Measurements from ENCODE around the gene RBM23.
"Not testable (repeated sequence)": the region's sequence is repeated elsewhere in the genome, so short reads cannot be mapped to it uniquely, and the experiment has no call there.

The RBM23 gene

DNA sequence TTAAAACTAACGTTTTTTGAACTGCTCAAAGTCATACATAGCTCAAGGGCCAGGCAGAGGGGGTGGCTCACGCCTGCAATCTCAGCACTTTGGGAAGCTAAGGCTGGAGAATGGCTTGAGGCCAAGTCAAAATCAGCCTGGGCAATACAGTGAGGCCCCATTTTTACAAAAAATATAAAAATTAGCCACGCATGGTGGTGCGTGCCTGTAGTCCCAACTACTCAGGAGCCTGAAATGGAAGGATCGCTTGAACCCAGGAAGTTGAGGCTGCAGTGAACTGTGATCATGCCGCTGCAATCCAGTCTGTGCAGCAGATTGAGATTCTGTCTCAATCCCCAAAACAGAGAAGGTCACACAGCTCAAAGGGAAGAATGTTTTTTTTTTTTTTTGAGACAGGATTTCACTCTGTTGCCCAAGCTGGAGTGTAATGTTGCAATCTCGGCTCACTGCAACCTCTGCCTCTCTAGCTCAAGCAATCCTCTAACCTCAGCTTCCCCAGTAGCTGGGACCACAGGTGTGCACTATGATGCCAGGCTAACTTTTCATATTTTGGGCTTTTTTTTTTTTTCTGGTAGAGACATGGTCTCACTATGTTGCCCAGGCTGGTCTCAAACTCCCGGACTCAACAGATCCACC is 2.9 kb downstream of the RBM23 start:
- no peak for DNase-seq

DNA sequence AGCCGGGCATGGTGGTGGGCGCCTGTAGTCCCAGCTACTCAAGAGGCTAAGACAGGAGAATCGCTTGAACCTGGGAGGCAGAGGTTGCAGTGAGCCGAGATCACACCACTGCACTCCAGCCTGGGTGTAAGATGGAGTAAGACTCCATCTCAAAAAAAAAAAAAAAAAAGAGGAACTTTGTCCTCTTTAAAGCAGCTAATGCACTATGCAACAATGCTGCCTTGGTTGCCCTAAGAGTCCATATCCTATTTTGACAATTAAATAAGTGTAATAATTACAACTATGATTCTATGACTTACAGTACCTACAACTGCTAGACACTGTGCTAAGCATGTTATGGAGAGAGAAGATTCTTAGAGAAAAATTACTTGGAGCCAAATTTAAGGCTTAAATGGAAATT is 4.1 kb downstream of the RBM23 start:
- not testable (repeated sequence) for DNase-seq

DNA sequence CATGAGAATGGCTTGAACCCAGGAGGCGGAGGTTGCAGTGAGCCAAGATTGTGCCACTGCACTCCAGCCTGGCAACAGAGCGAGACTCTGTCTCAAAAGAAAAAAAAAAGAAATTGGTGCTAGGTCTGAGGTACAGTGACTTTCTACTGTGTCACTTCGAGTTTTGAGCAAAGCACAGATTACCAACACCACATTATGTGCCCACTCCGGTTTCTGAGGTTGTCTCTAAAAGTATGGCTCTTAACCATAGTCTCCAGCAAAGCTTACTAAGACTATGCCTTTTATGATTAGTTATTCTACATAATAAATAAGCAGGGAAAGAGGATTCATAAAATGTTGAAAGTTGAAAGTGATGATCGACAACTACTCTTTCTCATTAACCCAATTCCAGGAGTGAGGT is 8.0 kb downstream of the RBM23 start:
- DNase-seq: no peak

DNA sequence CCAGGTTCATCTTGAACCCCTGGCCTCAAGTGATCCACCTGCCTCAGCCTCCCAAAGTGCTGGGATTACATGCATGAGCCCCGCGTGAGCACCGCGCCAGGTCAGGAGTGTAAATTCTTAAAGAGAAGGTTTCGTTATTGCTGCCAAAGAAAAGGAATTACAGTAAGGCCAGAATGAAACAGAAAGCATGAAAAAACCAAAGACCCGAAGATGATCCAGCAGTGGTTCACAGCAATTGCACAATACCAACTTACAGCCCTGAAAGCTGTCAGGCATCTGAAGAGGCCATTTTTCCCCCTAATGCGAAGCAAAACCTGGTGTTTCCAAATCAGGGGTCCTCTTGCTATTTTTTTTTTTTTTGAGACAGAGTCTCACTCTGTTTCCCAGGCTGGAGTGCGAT is 10.3 kb downstream of the RBM23 start:
- no peak for DNase-seq

DNA sequence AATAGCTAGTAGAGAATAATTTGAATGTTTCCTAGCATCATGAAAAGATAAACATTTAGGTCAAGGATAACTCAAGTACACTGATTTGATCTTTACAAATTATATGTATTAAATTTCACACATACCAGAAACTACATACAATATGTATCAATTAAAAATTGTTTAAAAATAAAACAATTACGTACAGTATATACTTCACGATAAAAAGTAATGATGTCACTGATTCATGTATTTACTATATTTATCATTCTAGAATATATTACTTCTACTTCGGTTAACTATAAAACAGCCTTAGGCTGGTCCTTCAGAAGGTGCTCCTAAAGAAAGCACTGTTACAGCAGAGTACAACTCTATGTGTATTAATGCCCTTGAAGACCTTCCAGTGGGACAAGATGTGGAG is 11.5 kb downstream of the RBM23 start:
- no peak for DNase-seq

DNA sequence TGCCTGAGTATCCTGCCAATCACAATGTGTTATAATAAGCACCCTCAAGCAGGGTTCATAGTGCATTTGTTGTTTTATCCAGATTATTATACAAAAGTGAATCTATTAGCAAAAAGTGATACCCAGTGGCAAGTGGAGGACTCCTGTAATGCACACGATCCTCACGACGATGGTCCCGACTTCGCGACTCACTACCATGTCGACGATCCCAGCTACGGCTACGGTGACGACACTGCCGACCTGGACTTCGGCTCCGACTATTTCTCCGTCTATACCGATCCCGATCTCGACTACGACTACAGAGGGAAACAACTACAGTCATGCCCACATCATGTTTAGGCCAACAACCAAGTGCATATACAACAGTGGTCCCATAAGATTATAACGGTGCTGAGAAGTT is 12.9 kb downstream of the RBM23 start:
- DNase-seq: no peak

DNA sequence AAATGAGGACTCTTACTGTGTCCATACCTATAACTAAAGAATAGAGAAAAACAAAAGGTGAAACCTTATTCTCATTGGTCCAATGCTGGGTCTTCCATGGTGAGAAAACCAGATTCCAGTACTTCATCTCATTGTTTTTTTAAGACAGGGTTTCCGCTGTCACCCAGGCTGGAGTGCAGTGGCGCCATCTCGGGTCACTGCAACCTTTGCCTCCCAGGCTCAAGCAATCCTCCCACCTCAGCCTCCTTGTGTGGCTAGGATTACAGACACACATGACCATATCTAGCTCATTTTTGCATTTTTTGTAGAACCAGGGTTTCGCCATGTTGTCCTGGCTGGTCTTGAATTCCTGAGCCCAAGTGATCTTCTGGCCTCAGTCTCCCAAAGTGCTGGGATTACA is 13.3 kb downstream of the RBM23 start:
- no peak for DNase-seq

DNA sequence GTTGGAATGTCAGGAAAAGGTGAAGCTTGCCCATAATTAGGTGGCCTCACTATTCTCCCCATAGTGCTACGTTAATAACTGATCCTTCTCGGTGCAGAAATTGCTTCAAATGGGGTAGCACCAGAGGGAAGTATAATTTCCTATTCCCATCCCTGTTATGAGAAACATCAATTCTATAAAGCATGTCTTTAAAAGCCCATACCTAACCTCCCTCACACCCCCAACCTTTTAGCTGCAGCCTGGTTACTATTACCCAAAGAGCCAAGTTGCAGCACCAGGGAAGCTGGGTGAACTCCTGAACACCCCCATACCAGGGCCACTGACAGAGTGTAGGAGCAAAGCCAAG is 15.2 kb downstream of the RBM23 start:
- DNase-seq: no peak

DNA sequence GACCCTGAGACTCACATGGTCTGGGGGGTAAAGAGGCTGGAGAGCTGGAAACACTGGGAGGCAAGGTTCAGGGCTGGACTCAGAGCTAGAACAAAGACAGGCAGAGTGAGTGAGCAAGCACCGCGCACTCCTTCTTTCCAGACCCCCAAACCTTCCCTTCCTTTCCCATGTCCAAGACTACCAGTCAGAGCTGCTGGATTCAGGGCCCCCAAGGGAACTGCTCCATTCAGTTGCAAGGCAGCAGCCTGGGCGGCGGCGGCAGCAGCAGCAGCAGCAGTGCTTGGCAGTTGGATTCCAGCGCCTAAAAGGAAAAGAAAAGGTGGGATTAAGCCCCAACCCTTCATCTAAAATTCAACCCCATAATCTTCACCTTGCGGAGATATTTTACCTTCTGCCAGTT is 17.1 kb downstream of the RBM23 start:
- no peak for DNase-seq

DNA sequence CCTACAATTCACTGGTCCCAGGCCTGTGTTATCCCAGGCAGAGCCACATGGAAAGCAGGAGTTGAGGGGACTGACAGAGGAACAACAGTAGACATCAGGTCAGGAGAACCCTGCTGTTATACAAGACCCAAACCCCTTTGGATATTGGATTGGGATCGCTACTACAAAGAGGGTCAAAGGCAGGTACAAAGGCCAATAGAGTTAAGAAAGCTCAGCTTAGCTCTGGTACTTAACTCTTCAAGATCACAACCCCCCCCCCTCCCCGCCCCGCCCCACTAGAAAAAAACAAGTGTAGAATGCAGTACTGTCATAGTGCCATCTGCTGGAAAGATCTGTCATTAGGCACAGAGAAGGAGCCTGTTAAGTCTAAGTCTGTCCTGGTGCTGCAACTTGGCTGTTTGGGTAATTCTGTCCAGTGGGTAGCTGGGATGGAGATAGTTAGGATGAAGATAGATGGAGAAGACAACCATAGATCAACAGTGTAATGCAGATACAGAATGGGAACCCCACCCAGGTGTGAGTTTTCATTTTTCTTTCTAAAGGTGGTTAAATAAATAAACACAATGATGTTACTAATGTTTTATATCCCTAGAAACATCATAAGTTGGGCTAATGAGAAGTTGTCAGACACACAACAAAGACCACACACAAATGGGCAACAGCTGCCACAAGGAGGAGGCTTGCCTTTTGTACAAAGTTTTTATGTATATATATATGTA is 18.7 kb downstream of the RBM23 start:
- DNase-seq: peak; percentile 36

DNA sequence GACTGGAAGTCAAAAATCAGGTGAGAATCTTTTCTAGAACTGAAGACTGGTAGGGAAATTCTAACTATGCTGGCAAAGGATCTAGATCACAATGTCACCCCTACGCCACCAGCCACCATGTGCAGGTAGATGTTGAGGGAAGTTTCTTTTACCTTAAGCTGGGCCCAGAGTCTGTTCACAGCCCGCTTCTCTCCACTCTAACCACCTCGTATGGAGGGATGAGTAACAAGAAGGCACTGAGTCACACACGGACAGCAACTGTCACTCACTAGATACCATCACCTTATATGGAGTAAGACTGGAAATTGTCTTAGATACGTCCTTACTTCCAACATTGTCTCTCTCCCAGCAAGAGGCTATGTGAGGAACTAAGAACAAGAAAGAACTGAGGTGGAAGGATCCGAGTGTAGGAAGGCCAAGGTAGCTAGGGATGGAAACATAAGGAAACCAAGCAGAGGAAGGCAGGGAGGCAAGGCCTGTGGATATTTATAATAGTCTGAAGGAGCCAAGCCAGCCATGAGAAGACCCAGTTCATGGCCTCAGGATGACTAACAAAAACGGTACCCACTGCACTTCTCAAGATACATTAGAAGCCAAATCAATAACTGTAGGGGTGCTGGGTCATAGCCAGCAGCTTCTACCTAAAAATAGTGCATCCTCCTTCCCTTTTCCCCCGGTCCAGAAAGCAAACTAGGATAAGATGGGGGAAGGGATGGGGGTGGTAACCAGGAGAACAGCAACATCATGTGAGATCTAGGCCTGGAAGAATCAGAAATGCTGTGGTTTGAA is 20.5 kb downstream of the RBM23 start:
- no peak for DNase-seq

DNA sequence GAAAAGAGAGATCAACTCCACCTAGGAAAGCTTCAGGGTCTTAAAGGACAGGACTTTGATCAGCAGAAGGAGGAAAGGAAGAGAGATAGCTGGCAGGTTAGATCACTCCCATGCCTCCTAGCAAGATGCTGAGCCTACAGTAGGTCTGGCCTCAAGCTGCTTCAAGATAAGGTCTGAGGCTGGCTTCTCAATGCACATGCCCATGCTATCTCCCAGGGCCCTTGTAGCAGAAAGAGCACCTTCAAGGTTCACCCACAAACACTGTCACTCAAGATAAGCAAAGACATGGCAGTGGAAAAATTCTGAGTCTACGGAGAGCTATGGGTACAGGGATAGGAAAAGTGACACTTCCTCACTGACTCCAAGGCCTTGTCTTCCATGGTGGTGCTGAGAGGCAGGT is 21.6 kb downstream of the RBM23 start:
- no peak for DNase-seq

DNA sequence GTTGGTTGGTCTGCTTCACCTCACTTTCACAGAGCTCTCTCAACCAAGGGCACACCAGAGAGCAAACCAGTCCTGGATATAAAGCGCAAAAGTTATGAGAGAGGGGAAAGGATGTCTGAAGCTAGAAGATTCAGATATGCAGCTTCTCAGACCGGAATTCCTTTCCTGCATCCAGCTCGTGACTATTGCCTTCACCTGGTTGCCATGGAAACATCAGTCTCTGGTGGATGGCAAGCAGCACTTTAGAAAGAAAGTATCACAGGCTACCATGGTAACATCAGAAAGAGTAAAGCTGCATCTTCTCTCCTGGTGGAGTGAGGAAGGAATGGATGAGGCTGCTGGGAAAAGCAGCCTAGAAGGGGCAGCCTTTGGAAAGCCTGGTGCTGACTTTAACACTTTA is 22.2 kb downstream of the RBM23 start:
- DNase-seq: no peak

DNA sequence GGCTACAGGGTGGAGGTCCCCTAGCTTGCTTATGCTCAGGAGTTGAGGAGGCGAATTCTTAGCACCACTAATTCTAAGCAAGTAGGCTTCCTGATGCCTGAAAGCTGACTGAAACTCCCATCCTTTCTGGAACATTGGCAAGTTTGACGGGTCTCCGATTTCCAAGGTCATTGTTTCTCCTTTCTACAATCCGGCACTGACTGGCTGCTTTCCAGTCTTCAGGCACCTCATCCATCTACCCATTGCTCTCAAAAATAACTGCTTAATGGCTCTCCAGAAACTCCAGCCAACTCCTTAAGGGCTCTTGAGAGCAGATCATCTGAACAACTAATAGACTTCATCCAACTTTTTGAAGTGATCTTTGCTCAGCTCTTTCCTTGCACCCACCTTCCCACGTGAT is 22.6 kb downstream of the RBM23 start:
- DNase-seq: no peak

DNA sequence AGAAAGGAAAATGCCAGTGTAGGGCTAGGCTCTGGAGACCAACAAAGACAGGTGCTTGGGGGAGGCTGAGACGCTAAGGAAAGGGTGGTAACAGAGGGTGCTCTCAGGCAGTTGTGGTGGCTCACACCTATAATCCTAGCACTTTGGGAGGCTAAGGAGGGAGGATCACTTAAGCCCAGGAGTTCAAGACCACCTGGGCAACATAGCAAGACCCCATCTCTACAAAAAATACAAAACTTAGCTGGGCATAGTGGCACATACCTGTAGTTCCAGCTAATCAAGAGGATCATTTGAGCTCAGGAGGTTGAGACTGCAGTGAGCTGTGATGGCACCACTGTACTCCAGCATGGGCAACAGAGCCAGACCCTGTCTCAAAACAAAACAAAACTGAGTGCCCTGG is 23.5 kb downstream of the RBM23 start:
- no peak for DNase-seq

DNA sequence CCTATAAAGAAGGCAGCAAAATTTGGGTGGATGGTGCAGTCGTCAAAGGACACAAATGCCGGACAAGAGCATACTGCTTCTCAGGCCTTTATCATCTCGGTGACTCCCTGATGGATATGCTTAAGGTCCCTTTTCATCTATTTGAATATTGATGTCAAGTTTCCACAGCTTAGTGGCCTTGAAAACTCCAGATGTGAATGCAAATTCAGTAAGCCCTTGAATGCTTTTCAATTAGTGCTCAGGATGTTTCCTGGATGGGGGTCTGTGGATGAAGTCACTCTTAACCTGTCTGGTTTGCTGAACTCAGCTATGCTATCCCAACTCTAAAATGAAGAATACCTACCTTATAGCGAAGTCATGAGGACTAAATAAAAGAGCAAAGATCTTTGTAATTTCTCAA is 25.2 kb downstream of the RBM23 start:
- no peak for DNase-seq

DNA sequence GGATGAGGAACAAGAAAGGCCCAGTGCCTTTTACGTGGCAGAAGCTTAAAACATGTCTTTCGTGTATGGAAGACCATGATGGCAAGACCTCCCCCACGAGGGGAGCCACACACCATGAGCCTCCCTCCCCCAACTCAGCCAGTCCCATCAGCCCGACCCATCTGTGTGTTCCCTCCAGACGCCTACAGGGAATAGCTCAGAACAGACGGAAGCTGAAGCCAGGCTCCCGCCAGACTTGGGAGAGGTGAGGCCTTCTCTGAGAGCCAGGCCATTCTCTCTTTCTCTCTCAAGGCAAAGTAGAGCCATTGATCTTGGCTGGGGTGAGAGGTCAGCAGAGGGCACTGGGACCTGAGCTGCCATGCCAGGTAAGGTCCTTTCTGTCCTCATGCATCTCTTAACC is 26.5 kb downstream of the RBM23 start:
- DNase-seq: no peak

DNA sequence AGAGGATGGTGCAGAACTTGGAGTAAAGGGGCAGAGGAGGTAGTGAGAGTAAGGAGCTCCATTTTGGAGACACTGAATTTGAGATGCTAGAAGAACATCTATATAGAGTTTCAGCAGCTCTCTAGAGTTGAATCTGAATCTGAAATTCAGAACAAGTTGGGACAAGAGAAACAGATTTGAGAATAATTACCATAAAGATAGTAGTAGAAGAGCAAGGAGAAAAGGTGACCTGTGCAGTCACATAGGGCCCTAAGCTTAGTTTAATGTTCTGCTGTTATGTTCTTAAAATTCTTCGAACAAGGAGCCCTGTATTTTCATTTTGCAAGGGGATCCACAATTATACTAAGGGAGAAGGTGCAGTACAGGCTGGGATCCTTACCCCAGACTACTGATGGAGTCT is 28.5 kb downstream of the RBM23 start:
- no peak for DNase-seq

DNA sequence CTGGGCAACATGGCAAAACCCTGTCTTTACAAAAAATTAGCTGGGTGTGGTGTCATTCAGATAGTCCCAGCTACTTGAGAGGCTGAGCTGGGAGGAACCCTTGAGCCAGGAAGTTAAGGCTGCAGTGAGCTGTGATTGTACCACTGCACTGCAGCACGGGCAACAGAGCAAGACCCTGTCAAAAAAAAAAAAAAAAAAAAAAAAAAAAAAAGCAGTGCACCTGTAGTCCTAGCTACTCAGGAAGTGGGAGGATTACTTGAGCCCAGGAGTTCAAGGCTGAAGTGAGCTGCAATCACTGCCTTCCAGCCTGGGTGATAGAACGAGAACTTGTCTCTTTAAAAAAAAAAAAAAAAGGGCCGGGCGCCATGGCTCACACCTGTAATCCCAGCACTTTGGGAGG is 30.3 kb downstream of the RBM23 start:
- no peak for DNase-seq

DNA sequence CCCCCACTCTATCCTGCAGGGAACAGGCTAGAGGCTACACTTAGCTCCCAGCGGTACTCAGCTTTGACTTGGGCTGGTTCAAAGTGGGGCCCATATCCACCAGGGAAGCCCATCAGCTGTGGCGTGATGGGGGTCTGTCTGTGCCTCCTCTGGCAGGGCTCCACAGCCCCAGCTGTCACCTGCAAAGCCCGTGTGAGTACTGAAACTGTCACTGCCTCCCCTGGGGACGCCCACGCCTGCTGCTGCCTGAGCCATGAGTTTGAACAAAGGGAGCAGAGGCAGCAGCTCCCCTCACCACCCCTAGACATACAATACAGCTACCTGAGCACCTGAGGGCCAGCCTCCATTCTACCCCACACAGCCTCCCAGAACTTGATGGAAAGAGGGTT is 31.0 kb downstream of the RBM23 start:
- no peak for DNase-seq

DNA sequence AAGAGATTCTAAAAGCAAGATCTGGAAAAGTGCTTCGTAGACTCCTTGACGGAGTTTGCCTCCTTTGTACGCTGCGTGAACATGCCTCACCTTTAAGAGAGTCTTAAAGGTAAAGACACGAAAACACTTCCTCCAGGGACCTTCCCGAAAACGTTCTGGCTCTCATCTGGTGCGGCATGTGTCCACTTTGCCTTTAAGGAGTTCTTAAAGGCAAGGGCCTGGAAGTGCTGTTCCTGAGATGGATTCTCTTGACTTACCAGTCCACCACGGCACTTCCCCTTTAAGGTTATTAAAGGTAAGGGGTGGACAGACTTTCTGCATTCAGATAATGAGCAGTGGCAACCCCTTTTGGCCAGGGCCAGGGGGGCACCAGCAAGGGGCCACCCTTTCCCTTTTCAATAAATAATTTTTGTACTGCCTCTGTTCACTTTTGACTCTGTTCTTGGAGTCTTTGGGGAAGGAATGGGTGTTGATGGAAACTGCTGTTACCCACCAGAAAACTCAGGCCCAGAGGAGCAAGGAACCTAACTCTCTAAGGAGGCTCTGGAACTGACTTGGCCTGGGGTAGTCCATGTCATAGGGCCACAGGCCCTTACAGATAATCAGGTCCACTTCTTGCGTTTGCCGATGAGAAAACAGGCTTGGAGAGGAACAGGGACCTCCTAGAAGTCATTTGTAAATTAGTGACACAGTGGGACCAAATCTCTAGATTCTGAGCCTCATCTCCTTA is 31.5 kb downstream of the RBM23 start:
- peak; percentile 6 for DNase-seq

DNA sequence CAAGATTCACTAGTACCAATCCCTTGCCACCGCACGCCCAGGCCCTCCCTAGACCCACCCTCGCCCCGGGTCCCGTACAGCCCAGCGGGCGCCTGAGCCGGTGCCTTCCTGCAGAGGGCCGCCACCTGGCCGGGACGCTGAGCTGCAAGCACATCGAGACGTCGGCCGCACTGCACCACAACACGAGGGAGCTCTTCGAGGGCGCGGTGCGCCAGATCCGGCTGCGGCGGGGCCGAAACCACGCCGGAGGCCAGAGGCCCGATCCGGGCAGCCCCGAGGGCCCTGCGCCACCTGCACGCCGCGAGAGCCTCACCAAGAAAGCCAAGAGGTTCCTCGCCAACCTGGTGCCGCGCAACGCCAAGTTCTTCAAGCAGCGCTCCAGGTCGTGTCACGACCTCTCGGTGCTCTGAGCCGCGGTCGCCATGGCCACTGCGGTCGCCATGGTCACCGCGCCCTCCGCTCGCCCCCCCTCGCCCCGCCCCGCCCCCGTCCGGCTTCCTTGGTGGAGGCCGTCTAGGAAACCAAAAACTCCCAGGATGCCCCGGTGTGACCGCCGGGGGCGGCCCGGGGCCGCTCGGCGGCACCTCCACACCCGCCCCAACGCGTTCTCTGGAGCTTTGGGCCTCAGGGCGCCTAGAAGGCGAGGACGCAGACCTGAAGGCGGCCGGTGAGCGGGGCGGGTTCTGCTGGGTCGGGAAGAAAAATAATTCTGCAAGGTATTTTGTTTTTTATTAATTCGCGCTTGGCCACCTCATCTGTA is 32.3 kb downstream of the RBM23 start:
- peak; percentile 36 for DNase-seq

DNA sequence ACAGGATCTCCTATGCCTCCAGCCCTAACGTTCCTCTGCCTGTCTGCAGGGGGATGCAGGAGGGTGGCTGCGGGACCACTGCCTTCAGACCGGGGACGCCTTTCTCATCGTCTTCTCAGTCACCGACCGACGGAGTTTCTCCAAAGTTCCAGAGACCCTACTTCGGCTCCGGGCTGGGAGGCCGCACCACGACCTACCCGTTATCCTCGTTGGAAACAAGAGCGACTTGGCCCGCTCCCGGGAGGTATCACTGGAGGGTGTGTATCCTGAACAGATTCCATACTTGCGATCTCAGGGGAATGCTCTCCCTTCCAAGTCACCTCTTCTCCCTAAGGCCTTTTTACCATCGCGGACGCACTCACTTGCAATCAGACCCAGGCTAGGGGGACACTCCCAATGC is 33.0 kb downstream of the RBM23 start:
- no peak for DNase-seq
